Right lobe of liver (tissue), 6 donors: Measurements from ENCODE around the gene EXPH5. TPM values are rescaled to one million over a fixed set of nuclear protein-coding genes. Genes with fewer than 3 reads are reported as not detected.
A peak's percentile ranks its signal among the peaks of the same experiment; 100 is the strongest.

ENCODE experiments used
- ATAC-seq, 4 donors: fragments of 200-7000 bp; cut with Tn5 transposase; one replicate each; pipeline ENCODE4 v1.9.1; 2020; ENCODE audit warnings: mild to moderate bottlenecking in 4 of 4, moderate library complexity in 4 of 4
- DNase-seq, 3 donors: peaks; one replicate each; pipeline ENCODE4 v3.0.0-alpha.2; 2020
- H3K27ac ChIP-seq, 3 donors: fragments of 200-600 bp; one replicate each; pipeline ENCODE4 v1.8.0; 2022
- H3K27me3 ChIP-seq, 2 donors: fragments of 200-600 bp; one replicate each; pipeline ENCODE4 v1.8.0; 2022
- H3K36me3 ChIP-seq, 4 donors: fragments of 200-600 bp; sonication (generic) in 1 of 4; one replicate each; pipeline versions ENCODE4 v1.5.1 to v1.8.0; 2017 to 2022; ENCODE audit warnings: control low read depth in 1 of 4
- H3K4me1 ChIP-seq, 4 donors: fragments of 200-600 bp; sonication (generic) in 1 of 4; one replicate each; pipeline versions ENCODE4 v1.5.1 to v1.8.0; 2017 to 2022; ENCODE audit warnings: control low read depth in 1 of 4
- H3K4me3 ChIP-seq, 3 donors: fragments of 200-600 bp; one replicate each; pipeline ENCODE4 v1.8.0; 2022
- H3K9me3 ChIP-seq, 4 donors: fragments of 200-600 bp; sonication (generic) in 1 of 4; one replicate each; pipeline versions ENCODE4 v1.5.1 to v1.8.0; 2017 to 2022; ENCODE audit warnings: control low read depth in 1 of 4
- POLR2A ChIP-seq: fragments of 450-650 bp; IDR thresholded peaks from one replicate; pipeline ENCODE4 v1.6.1; 2017; ENCODE audit warnings: antibody characterized with exemption, mild to moderate bottlenecking
- WGBS: methylation state at CpG from one replicate; pipeline ENCODE4 v1.1.6; 2018; ENCODE audit warnings: low coverage, low lambda C conversion rate; ENCODE audit not compliant: insufficient coverage; ENCODE audit errors: missing lambda C conversion rate; 5-methylcytosine and 5-hydroxymethylcytosine counted together
- intact Hi-C, 2 donors: fragments of 100-400 bp; cut with DNase I; formaldehyde crosslinking; loops; one replicate each; pipeline versions ENCODE4 v1.11.2 to v1.14.1; 2022
- total RNA-seq, 6 experiments: library from RNA; depleted of rRNA in 2 of 6; stranded (reverse); fragments of >200 nt in 2 of 6; fragmentation: NEBNext Ultra II Directional in 3 of 6; extraction: Animal tissue kit (Norgen Biotek cat#: 25700) in 3 of 6; gene quantifications; one replicate each; pipeline versions ENCODE4 v1.1.0 to v1.2.4, GENCODE V29; 2016 to 2023
- TF ChIP-seq, protein P1 (sequence below), 4 donors: fragments of 200-600 bp in 3 of 4; fragments of 450-650 bp in 1 of 4; IDR thresholded peaks; one replicate each; pipeline versions ENCODE4 v1.5.1 to v1.8.0; 2016 to 2022; ENCODE audit warnings: antibody characterized with exemption in 4 of 4, mild to moderate bottlenecking in 2 of 4
- donor health status: DM: no; HTN: yes; CAD: no.
- donor health status: DM: no; HTN: no; CAD: no.
- donor health status: DM: no; HTN: no; CAD: no.
- donor health status: DM: no; HTN: yes; CAD: no.
- donor health status: DM: no; HTN: yes; CAD: no.

The EXPH5 gene
- total RNA-seq, 6 experiments from 2014 or later: 8.3 to 12.4 (median 10.2) TPM

DNA sequence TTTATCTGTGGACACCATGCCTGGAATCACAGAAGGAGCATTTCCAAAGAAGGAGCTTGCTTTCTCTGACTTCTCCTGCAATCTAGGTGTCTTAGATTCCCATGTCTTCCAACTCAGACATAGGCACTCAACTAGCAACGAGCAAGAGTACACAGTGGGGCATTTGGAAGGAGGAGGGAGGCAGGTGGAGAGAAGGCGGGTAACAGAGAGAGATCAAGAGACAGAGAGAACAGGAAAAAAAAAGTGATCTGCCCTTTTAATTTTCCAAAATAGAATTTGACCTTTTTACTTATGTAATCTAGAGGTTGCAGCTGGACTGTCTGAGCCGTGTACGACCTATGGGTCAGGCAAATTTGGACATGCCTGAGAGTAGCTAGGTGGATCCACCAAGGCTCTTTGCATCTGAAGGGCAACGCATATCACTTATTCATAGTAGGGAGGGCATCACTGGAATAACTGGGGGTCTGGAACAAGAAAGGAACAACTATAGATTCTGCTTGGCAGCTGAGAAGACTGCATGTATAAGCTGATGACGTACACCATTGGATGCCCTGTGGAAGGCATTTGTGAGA lies 58.1 kb downstream of the EXPH5 start:
- no peak for TF ChIP-seq POLR2A
- TF ChIP-seq, protein P1, sequence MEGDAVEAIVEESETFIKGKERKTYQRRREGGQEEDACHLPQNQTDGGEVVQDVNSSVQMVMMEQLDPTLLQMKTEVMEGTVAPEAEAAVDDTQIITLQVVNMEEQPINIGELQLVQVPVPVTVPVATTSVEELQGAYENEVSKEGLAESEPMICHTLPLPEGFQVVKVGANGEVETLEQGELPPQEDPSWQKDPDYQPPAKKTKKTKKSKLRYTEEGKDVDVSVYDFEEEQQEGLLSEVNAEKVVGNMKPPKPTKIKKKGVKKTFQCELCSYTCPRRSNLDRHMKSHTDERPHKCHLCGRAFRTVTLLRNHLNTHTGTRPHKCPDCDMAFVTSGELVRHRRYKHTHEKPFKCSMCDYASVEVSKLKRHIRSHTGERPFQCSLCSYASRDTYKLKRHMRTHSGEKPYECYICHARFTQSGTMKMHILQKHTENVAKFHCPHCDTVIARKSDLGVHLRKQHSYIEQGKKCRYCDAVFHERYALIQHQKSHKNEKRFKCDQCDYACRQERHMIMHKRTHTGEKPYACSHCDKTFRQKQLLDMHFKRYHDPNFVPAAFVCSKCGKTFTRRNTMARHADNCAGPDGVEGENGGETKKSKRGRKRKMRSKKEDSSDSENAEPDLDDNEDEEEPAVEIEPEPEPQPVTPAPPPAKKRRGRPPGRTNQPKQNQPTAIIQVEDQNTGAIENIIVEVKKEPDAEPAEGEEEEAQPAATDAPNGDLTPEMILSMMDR (IDR thresholded peaks at IDR 0.05): no peak
- H3K27me3 ChIP-seq: no peaks in the 10 kb centered on the region
- no peaks in the 10 kb centered on the region for H3K4me1 ChIP-seq
- WGBS: 54% methylated on average over 6 of the region's 6 CpGs
- H3K36me3 ChIP-seq: no peaks in the 10 kb centered on the region
- H3K4me3 ChIP-seq: no peak overlapping the region
- no peak for ATAC-seq
- H3K27ac ChIP-seq: no peak overlapping the region
- DNase-seq: no peak
- H3K9me3 ChIP-seq: no peaks in the 10 kb centered on the region
- intact Hi-C loops: no loop called here

DNA sequence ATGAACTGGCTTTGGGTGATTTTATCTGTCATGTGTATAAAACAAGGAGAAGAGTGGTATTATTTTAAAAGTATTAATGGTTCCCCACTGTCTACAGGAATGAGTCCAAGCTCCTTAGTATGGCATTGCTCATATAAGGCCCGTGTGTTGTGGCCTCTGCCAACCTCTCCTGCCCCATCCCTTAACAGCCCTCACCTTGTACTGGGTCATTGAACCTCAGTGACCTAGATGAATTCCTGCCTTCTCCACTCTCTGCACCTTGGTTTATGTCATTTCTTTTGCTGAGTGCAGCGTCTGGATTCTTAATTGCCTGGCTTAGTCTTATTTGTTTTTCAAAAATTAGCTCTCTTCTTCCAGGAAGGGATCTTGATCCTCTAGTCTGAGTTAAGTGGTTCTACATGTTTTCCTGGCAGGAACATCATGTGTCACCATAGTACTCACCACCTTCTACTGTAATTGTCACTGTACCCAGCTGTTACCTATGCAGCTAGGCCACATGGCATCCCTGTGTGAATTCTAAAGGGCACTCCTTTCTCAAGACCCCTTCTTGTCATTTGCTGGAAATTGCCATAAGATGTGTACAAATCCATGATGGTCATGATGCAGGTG lies 59.2 kb downstream of the EXPH5 start:
- DNase-seq (no peak), ATAC-seq (peak; percentile 29 to 55 (median 48))
- Histone ChIP-seq H3K4me1 (no peaks in the 10 kb centered on the region), H3K36me3 (no peaks in the 10 kb centered on the region), H3K27me3 (no peaks in the 10 kb centered on the region), H3K9me3 (no peaks in the 10 kb centered on the region), H3K4me3 (no peak overlapping the region), H3K27ac (no peak overlapping the region)
- TF ChIP-seq, protein P1 (IDR thresholded peaks at IDR 0.05): no peak
- TF ChIP-seq POLR2A: no peak
- intact Hi-C loops: no loop called here
- 73% methylated on average over 1 of the region's 2 CpGs for WGBS

DNA sequence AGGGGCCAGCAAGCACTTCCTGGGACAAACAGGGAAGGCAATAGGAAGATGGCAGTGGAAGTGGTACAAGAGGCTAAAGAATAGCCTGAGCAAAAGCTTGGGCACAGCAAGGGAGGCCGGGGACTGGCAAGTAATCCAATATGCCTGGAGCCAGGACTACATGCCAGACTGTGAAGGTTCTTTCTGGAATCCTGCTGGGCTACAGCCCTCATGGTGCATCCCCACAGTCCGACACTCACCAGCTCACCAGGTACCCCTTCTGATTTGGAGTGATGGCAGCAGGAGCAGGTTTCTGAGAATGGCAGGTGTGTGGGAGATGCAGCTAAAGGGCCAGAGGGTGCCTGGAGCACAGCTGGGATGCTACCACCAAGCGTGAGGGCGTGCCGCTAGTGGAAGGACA lies 63.1 kb downstream of the EXPH5 start:
- TF ChIP-seq, protein P1 (IDR thresholded peaks at IDR 0.05): no peak
- TF ChIP-seq POLR2A: no peak
- H3K36me3 ChIP-seq: no peaks in the 10 kb centered on the region
- no peak overlapping the region for H3K27ac ChIP-seq
- no peaks in the 10 kb centered on the region for H3K9me3 ChIP-seq
- WGBS: 100% methylated on average over 3 of the region's 5 CpGs
- H3K4me1 ChIP-seq: no peaks in the 10 kb centered on the region
- H3K27me3 ChIP-seq: no peaks in the 10 kb centered on the region
- ATAC-seq (no peak), DNase-seq (no peak)
- intact Hi-C loops: no loop called here
- H3K4me3 ChIP-seq: no peak overlapping the region

DNA sequence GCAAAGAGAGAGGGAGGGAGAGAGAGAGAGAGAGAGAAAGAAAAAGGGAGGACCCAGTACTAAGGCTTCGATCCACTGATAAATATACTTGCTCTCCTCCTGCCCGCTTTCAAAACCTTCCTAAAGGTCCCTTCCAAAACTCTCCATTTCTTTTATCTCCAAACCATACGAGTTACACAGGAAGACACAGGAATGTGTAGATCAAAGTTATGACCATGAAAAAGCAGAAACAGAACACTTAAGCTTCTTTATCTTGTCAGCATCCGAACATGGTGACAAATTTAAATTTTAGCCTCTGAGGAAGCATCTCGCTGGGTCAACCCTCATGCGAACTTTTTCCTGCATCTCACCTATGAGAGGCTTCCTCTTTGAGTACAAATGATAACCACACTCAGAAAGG lies 66.2 kb downstream of the EXPH5 start:
- Histone ChIP-seq H3K4me3 (no peak overlapping the region), H3K36me3 (no peaks in the 10 kb centered on the region), H3K9me3 (no peaks in the 10 kb centered on the region), H3K27ac (no peak overlapping the region), H3K4me1 (no peaks in the 10 kb centered on the region), H3K27me3 (no peaks in the 10 kb centered on the region)
- intact Hi-C loops: no loop called here
- TF ChIP-seq, protein P1 (IDR thresholded peaks at IDR 0.05): no peak
- no peak for TF ChIP-seq POLR2A
- 75% methylated on average over 5 of the region's 6 CpGs for WGBS
- no peak for ATAC-seq
- no peak for DNase-seq
